GM10248 (cell line): ENCODE data around the gene RIPK1.

Experiments
- CTCF ChIA-PET: fragments of 300-600 bp; sonication (Branson Sonifier 250); formaldehyde crosslinking; extraction: SDS; loops from one replicate; lab custom pipeline; 2021; ENCODE audit warnings: antibody characterized with exemption; lab: Yijun Ruan, JAX
- POLR2A ChIA-PET: fragments of 350-650 bp; sonication (Branson Sonifier 250); formaldehyde crosslinking; extraction: SDS; loops from one replicate; lab custom pipeline; 2020; ENCODE audit warnings: antibody characterized with exemption; lab: Yijun Ruan, JAX
- DNase-seq: peaks from one replicate; pipeline ENCODE4 v3.0.0; 2012; ENCODE audit errors: extremely low spot score
- CTCF ChIP-seq: IDR thresholded peaks from 2 replicates; pipeline ENCODE4 v1.5.1; 2012; ENCODE audit warnings: mild to moderate bottlenecking, low read depth; ENCODE audit errors: extremely low read depth, missing control alignments, control extremely low read depth

RIPK1 gene

GRCh38 chr6:3164388-3164787, 96.1 kb downstream of the RIPK1 start:
- POLR2A ChIA-PET, result no interaction called here
- no peak for TF ChIP-seq CTCF
- CTCF ChIA-PET, result interaction anchor here (1.5 to 2.9 kb wide), 4 partner anchors 20 to 45 kb away, joined by 3 to 10 read pairs (median 7); no protein-coding TSS in a partner anchor
- no peak for DNase-seq
